ENCODE data around the gene JPT1.

GRCh38 chr17:75110234-75110937 lies 43.9 kb downstream of the JPT1 start:
- no peak for TF ChIP-seq NFYB (CRISPR knock-in tag; conservative IDR thresholded peaks at IDR 0.05; ENCODE audit: low read depth)
- TF ChIP-seq, protein P1, sequence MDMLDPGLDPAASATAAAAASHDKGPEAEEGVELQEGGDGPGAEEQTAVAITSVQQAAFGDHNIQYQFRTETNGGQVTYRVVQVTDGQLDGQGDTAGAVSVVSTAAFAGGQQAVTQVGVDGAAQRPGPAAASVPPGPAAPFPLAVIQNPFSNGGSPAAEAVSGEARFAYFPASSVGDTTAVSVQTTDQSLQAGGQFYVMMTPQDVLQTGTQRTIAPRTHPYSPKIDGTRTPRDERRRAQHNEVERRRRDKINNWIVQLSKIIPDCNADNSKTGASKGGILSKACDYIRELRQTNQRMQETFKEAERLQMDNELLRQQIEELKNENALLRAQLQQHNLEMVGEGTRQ (CRISPR knock-in tag; IDR thresholded peaks at IDR 0.05): no peak
- TF ChIP-seq, protein P2, sequence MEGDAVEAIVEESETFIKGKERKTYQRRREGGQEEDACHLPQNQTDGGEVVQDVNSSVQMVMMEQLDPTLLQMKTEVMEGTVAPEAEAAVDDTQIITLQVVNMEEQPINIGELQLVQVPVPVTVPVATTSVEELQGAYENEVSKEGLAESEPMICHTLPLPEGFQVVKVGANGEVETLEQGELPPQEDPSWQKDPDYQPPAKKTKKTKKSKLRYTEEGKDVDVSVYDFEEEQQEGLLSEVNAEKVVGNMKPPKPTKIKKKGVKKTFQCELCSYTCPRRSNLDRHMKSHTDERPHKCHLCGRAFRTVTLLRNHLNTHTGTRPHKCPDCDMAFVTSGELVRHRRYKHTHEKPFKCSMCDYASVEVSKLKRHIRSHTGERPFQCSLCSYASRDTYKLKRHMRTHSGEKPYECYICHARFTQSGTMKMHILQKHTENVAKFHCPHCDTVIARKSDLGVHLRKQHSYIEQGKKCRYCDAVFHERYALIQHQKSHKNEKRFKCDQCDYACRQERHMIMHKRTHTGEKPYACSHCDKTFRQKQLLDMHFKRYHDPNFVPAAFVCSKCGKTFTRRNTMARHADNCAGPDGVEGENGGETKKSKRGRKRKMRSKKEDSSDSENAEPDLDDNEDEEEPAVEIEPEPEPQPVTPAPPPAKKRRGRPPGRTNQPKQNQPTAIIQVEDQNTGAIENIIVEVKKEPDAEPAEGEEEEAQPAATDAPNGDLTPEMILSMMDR (IDR thresholded peaks at IDR 0.05): no peak
- TF ChIP-seq, protein P3, sequence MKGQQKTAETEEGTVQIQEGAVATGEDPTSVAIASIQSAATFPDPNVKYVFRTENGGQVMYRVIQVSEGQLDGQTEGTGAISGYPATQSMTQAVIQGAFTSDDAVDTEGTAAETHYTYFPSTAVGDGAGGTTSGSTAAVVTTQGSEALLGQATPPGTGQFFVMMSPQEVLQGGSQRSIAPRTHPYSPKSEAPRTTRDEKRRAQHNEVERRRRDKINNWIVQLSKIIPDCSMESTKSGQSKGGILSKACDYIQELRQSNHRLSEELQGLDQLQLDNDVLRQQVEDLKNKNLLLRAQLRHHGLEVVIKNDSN (CRISPR knock-in tag; IDR thresholded peaks at IDR 0.05): no peak
